IMR-90 (cell line): Measurements from ENCODE around the gene C10orf90. TPM values are rescaled to one million over a fixed set of nuclear protein-coding genes. Genes with fewer than 3 reads are reported as not detected.

ENCODE experiments used
- ATAC-seq: fragments of 200-7000 bp; cut with Tn5 transposase; 2 replicates; pipeline ENCODE4 v1.9.1; 2020; ENCODE audit warnings: low read depth, mild to moderate bottlenecking, moderate library complexity
- BruUV-seq: library from RNA; stranded (reverse); fragments of 400-500 nt; replicated peaks from 2 replicates; lab custom pipeline; 2021; lab: Mats Ljungman, UMichigan
- CTCF ChIA-PET: fragments of 300-600 bp; formaldehyde crosslinking; extraction: SDS; loops from one replicate; lab custom pipeline; 2021; ENCODE audit warnings: antibody characterized with exemption; lab: Yijun Ruan, JAX
- POLR2A ChIA-PET: fragments of 300-600 bp; sonication (Branson Sonifier 250); formaldehyde crosslinking; loops from one replicate; lab custom pipeline; 2022; ENCODE audit warnings: antibody characterized with exemption; ENCODE audit not compliant: unreplicated experiment; lab: Charles Lee
- DNase-seq: peaks from one replicate; pipeline ENCODE4 v3.0.0; 2013
- H2AFZ ChIP-seq: replicated peaks from 2 replicates; pipeline ENCODE3; 2013; ENCODE audit warnings: low read length, mild to moderate bottlenecking; ENCODE audit not compliant: poor library complexity
- H2AK5ac ChIP-seq: 2 replicates; pipeline ENCODE4 v1.6.1; 2013; ENCODE audit warnings: low read depth, low read length, inconsistent platforms
- H2AK9ac ChIP-seq: replicated peaks from 2 replicates; pipeline ENCODE3; 2013; ENCODE audit warnings: mild to moderate bottlenecking, low read depth, low read length, moderate library complexity; ENCODE audit not compliant: poor library complexity
- H2BK120ac ChIP-seq: 2 replicates; pipeline ENCODE4 v1.6.1; 2013; ENCODE audit warnings: low read depth, low read length, inconsistent platforms
- H2BK15ac ChIP-seq: 3 replicates; pipeline ENCODE4 v1.6.1; 2013; ENCODE audit warnings: low read depth, low read length, inconsistent platforms
- H2BK20ac ChIP-seq: 2 replicates; pipeline ENCODE4 v1.6.1; 2013; ENCODE audit warnings: low read depth, mild to moderate bottlenecking, inconsistent platforms, low read length, moderate library complexity
- H2BK5ac ChIP-seq: 2 replicates; pipeline ENCODE4 v1.6.1; 2013; ENCODE audit warnings: mild to moderate bottlenecking, low read depth, low read length, inconsistent platforms; ENCODE audit not compliant: poor library complexity, severe bottlenecking
- H3K14ac ChIP-seq: replicated peaks from 2 replicates; pipeline ENCODE4 v1.6.1; 2013; ENCODE audit warnings: low read depth, low read length, inconsistent platforms
- H3K18ac ChIP-seq: 2 replicates; pipeline ENCODE4 v1.6.1; 2013; ENCODE audit warnings: low read depth, low read length, control low read depth
- H3K23ac ChIP-seq: 2 replicates; pipeline ENCODE4 v1.6.1; 2013; ENCODE audit warnings: low read depth, low read length, inconsistent platforms
- H3K27ac ChIP-seq: 2 replicates; pipeline ENCODE4 v1.5.1; 2013; ENCODE audit warnings: mild to moderate bottlenecking, control low read depth, low read length; ENCODE audit not compliant: insufficient read depth
- H3K27me3 ChIP-seq: 2 replicates; pipeline ENCODE4 v1.6.1; 2013; ENCODE audit warnings: low read length; ENCODE audit not compliant: control insufficient read depth, insufficient read depth
- H3K36me3 ChIP-seq: 2 replicates; pipeline ENCODE4 v1.6.1; 2013; ENCODE audit warnings: low read length, mixed read lengths; ENCODE audit not compliant: control insufficient read depth, insufficient read depth
- H3K4ac ChIP-seq: 2 replicates; pipeline ENCODE4 v1.6.1; 2013; ENCODE audit warnings: low read depth, low read length, inconsistent platforms
- H3K4me1 ChIP-seq: 2 replicates; pipeline ENCODE4 v1.6.1; 2013; ENCODE audit warnings: low read length, mixed read lengths; ENCODE audit not compliant: control insufficient read depth, insufficient read depth
- H3K4me2 ChIP-seq: 2 replicates; pipeline ENCODE4 v1.6.1; 2013; ENCODE audit warnings: low read depth, mild to moderate bottlenecking, control low read depth, low read length, moderate library complexity
- H3K4me3 ChIP-seq: 2 replicates; pipeline ENCODE4 v1.5.1; 2013; ENCODE audit warnings: low read depth, mild to moderate bottlenecking, control low read depth, low read length, moderate library complexity; ENCODE audit not compliant: insufficient read depth
- H3K56ac ChIP-seq: 2 replicates; pipeline ENCODE4 v1.6.1; 2013; ENCODE audit warnings: low read length, inconsistent platforms; ENCODE audit not compliant: insufficient read depth; ENCODE audit errors: extremely low read depth
- H3K79me1 ChIP-seq, 2 experiments: 2 replicates each; pipeline ENCODE4 v1.6.1; 2013; ENCODE audit warnings: low read length in 2 of 2, inconsistent platforms in 1 of 2, low read depth in 1 of 2
- H3K9ac ChIP-seq: 2 replicates; pipeline ENCODE4 v1.6.1; 2013; ENCODE audit warnings: low read depth, low read length, control low read depth
- H3K9me1 ChIP-seq: 2 replicates; pipeline ENCODE4 v1.6.1; 2013; ENCODE audit warnings: low read length, inconsistent platforms; ENCODE audit not compliant: insufficient read depth
- H3K9me3 ChIP-seq: 2 replicates; pipeline ENCODE4 v1.6.1; 2013; ENCODE audit warnings: low read length; ENCODE audit not compliant: control insufficient read depth, insufficient read depth
- H4K20me1 ChIP-seq: 2 replicates; pipeline ENCODE4 v1.6.1; 2013; ENCODE audit warnings: low read length, inconsistent platforms; ENCODE audit not compliant: insufficient read depth
- H4K5ac ChIP-seq: 2 replicates; pipeline ENCODE4 v1.6.1; 2013; ENCODE audit warnings: mild to moderate bottlenecking, low read depth, low read length, control low read depth
- H4K8ac ChIP-seq, 2 experiments: 2 replicates each; pipeline ENCODE4 v1.6.1; 2013; ENCODE audit warnings: low read depth in 2 of 2, low read length in 2 of 2, control low read depth in 1 of 2, inconsistent platforms in 1 of 2
- H4K91ac ChIP-seq: 2 replicates; pipeline ENCODE4 v1.6.1; 2013; ENCODE audit warnings: low read depth, low read length, inconsistent platforms; ENCODE audit not compliant: insufficient read depth
- CEBPB ChIP-seq: IDR thresholded peaks from 2 replicates; pipeline ENCODE4 v1.6.1; 2012; ENCODE audit warnings: low read depth, low read length, improper control_type of control experiment
- CHD1 ChIP-seq: IDR thresholded peaks from 2 replicates; pipeline ENCODE4 v1.6.1; 2012; ENCODE audit warnings: low read depth, low read length, improper control_type of control experiment
- FOS ChIP-seq: fragments of 150-350 bp; IDR thresholded peaks from 2 replicates; pipeline ENCODE4 v1.6.1; 2016; ENCODE audit warnings: low read depth, low read length
- MAZ ChIP-seq: IDR thresholded peaks from 2 replicates; pipeline ENCODE4 v1.6.1; 2012; ENCODE audit warnings: low read depth, mild to moderate bottlenecking, low read length, improper control_type of control experiment, moderate library complexity, borderline replicate concordance
- POLR2A ChIP-seq: IDR thresholded peaks from 2 replicates; pipeline ENCODE4 v1.6.1; 2012; ENCODE audit warnings: mild to moderate bottlenecking, low read depth, low read length
- RFX5 ChIP-seq: IDR thresholded peaks from 2 replicates; pipeline ENCODE4 v1.8.0; 2012; ENCODE audit warnings: low read depth, mild to moderate bottlenecking, low read length, moderate library complexity
- WGBS, 2 experiments: methylation state at CpG; one replicate each; pipeline versions ENCODE4 v1.1.5 to v1.1.7; 2013; ENCODE audit warnings: missing lambda C conversion rate in 2 of 2; ENCODE audit not compliant: insufficient read length in 1 of 2; ENCODE audit errors: extremely low coverage in 2 of 2; 5-methylcytosine and 5-hydroxymethylcytosine counted together
- dilution Hi-C: fragments of 300-500 bp; cut with HindIII; formaldehyde crosslinking; loops from one replicate; pipeline ENCODE4 v1.14.3; 2018; ENCODE audit warnings: low sequenced_read_pairs; ENCODE audit not compliant: unreplicated experiment
- in situ Hi-C: fragments of 300-500 bp; cut with MboI; formaldehyde crosslinking; loops from 3 replicates; pipeline ENCODE4 v1.14.3; 2019; ENCODE audit warnings: low sequenced_read_pairs, inconsistent platforms, mixed read lengths
- intact Hi-C: fragments of 100-400 bp; cut with micrococcal nuclease; formaldehyde crosslinking; loops from 2 replicates; pipeline ENCODE4 v1.10.0; 2022
- polyA plus RNA-seq, 3 experiments: library from polyadenylated mRNA; depleted of rRNA; stranded (reverse); fragments of >200 nt; gene quantifications; 2 replicates each; pipeline ENCODE4 v1.2.3, GENCODE V29; 2012; ENCODE audit warnings: low replicate concordance in 1 of 3
- total RNA-seq: library from RNA; depleted of rRNA; stranded (reverse); fragments of >200 nt; gene quantifications from 2 replicates; pipeline ENCODE4 v1.2.3, GENCODE V29; 2012
- TF ChIP-seq, protein P1 (sequence below): conservative IDR thresholded peaks from 2 replicates; pipeline ENCODE4 v1.5.1; 2012; ENCODE audit warnings: mild to moderate bottlenecking, low read depth, low read length, improper control_type of control experiment
- TF ChIP-seq, protein P2 (sequence below): fragments of 150-350 bp; IDR thresholded peaks from 2 replicates; pipeline ENCODE4 v1.6.1; 2016; ENCODE audit warnings: low read depth, mild to moderate bottlenecking, low read length, moderate library complexity, borderline replicate concordance
- TF ChIP-seq, protein P3 (sequence below): fragments of 150-350 bp; IDR thresholded peaks from 2 replicates; pipeline ENCODE4 v1.6.1; 2017; ENCODE audit warnings: mild to moderate bottlenecking, antibody characterized with exemption, low read length, low read depth

C10orf90 gene
- total and polyA plus RNA-seq, 2 of the 4 experiments (the other 2 are of a cell fraction) = 0.05 to 0.18 TPM

DNA sequence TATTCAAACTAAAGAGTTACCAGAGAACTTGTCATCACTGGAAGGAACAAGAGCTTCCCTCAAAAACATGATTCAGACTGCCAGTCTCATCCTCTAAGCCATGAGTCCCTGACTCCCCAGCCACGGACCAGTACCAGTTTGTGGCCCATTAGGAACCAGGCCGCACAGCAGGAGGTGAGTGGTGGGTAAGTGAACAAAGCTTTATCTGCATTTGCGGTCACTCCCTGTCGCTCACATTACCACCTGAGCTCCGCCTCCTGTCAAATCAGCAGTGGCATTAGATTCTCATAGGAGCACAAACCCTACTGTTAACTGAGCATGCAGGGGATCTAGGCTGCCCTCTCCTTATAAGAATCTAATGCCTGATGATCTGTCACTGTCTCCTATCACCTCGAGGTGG is 42.2 kb upstream of the C10orf90 start:
- WGBS, 2 experiments = no CpG with 5 or more reads among the region's 6 CpGs
- H3K18ac ChIP-seq = no peak overlapping the region
- BruUV-seq = no TSS peak
- H2BK15ac ChIP-seq = no peak overlapping the region
- TF ChIP-seq RFX5 (no peak), FOS (no peak), POLR2A (no peak), CEBPB (no peak), CHD1 (no peak), MAZ (no peak)
- TF ChIP-seq, protein P1, sequence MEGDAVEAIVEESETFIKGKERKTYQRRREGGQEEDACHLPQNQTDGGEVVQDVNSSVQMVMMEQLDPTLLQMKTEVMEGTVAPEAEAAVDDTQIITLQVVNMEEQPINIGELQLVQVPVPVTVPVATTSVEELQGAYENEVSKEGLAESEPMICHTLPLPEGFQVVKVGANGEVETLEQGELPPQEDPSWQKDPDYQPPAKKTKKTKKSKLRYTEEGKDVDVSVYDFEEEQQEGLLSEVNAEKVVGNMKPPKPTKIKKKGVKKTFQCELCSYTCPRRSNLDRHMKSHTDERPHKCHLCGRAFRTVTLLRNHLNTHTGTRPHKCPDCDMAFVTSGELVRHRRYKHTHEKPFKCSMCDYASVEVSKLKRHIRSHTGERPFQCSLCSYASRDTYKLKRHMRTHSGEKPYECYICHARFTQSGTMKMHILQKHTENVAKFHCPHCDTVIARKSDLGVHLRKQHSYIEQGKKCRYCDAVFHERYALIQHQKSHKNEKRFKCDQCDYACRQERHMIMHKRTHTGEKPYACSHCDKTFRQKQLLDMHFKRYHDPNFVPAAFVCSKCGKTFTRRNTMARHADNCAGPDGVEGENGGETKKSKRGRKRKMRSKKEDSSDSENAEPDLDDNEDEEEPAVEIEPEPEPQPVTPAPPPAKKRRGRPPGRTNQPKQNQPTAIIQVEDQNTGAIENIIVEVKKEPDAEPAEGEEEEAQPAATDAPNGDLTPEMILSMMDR = no peak
- TF ChIP-seq, protein P2, sequence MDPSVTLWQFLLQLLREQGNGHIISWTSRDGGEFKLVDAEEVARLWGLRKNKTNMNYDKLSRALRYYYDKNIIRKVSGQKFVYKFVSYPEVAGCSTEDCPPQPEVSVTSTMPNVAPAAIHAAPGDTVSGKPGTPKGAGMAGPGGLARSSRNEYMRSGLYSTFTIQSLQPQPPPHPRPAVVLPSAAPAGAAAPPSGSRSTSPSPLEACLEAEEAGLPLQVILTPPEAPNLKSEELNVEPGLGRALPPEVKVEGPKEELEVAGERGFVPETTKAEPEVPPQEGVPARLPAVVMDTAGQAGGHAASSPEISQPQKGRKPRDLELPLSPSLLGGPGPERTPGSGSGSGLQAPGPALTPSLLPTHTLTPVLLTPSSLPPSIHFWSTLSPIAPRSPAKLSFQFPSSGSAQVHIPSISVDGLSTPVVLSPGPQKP = no peak
- TF ChIP-seq, protein P3, sequence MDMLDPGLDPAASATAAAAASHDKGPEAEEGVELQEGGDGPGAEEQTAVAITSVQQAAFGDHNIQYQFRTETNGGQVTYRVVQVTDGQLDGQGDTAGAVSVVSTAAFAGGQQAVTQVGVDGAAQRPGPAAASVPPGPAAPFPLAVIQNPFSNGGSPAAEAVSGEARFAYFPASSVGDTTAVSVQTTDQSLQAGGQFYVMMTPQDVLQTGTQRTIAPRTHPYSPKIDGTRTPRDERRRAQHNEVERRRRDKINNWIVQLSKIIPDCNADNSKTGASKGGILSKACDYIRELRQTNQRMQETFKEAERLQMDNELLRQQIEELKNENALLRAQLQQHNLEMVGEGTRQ = no peak
- ATAC-seq (no peak), DNase-seq (no peak)
- H3K36me3 ChIP-seq = no peaks in the 10 kb centered on the region
- no peak overlapping the region for H2AK5ac ChIP-seq
- H4K91ac ChIP-seq = no peak overlapping the region
- no peak overlapping the region for H3K9ac ChIP-seq
- no peak overlapping the region for H2AFZ ChIP-seq
- H2AK9ac ChIP-seq = no peak overlapping the region
- no peak overlapping the region for H3K14ac ChIP-seq
- POLR2A ChIA-PET = no interaction called here
- no peak overlapping the region for H3K56ac ChIP-seq
- no peak overlapping the region for H4K8ac ChIP-seq
- H4K20me1 ChIP-seq = no peaks in the 10 kb centered on the region
- H2BK5ac ChIP-seq = no peak overlapping the region
- no peak overlapping the region for H2BK120ac ChIP-seq
- H4K5ac ChIP-seq = no peak overlapping the region
- in situ Hi-C loops = no loop called here
- no peaks in the 10 kb centered on the region for H3K9me1 ChIP-seq
- no peaks in the 10 kb centered on the region for H3K79me1 ChIP-seq
- H2BK20ac ChIP-seq = no peak overlapping the region
- no peaks in the 10 kb centered on the region for H3K27me3 ChIP-seq
- no peaks in the 10 kb centered on the region for H3K4me1 ChIP-seq
- no peak overlapping the region for H3K23ac ChIP-seq
- H3K27ac ChIP-seq = no peak overlapping the region
- H3K4ac ChIP-seq = no peak overlapping the region
- dilution Hi-C loops = no loop called here
- no peak overlapping the region for H3K4me2 ChIP-seq
- intact Hi-C loops = no loop called here
- CTCF ChIA-PET = no interaction called here
- no peaks in the 10 kb centered on the region for H3K9me3 ChIP-seq
- H3K4me3 ChIP-seq = no peak overlapping the region
